Central memory CD8-positive, alpha-beta T cell (primary cell): ENCODE measurements around the gene BANP.
"Not testable (repeated sequence)": the region's sequence is repeated elsewhere in the genome, so short reads cannot be mapped to it uniquely, and the experiment has no call there.

Source experiments
- ATAC-seq: fragments of 150-1000 bp; cut with Tn5 transposase; replicated peaks from 2 replicates; pipeline ENCODE4 v1.10.0; 2022; ENCODE audit warnings: mild to moderate bottlenecking, moderate FRiP score, moderate number of reproducible peaks; ENCODE audit not compliant: poor library complexity, severe bottlenecking; ENCODE audit errors: extremely low read depth
- DNase-seq, 2 donors: peaks; one replicate each; pipeline ENCODE4 v3.0.0; 2021; ENCODE audit warnings: low spot score in 2 of 2
- H3K27ac Mint-ChIP-seq: one replicate; pipeline ENCODE4 v1.8.0; 2022; ENCODE audit warnings: low read depth, mild to moderate bottlenecking, moderate library complexity, mixed read lengths
- H3K27me3 Mint-ChIP-seq: one replicate; pipeline ENCODE4 v1.8.0; 2022; ENCODE audit warnings: mixed read lengths
- H3K36me3 Mint-ChIP-seq: one replicate; pipeline ENCODE4 v1.8.0; 2022; ENCODE audit warnings: mild to moderate bottlenecking, moderate library complexity, mixed read lengths; ENCODE audit not compliant: insufficient read depth
- H3K4me1 Mint-ChIP-seq: one replicate; pipeline ENCODE4 v1.8.0; 2022; ENCODE audit warnings: mixed read lengths
- H3K4me3 Mint-ChIP-seq: one replicate; pipeline ENCODE4 v1.8.0; 2022; ENCODE audit warnings: mild to moderate bottlenecking, moderate library complexity, mixed read lengths
- H3K9me3 Mint-ChIP-seq: one replicate; pipeline ENCODE4 v1.8.0; 2022; ENCODE audit warnings: mixed read lengths

Gene BANP

GRCh38 chr16:87968541-87968940 lies 17.3 kb downstream of the BANP start:
- ATAC-seq (no peak), DNase-seq (no peak)
- Mint-ChIP-seq H3K27me3 (no peaks in the 10 kb centered on the region), H3K4me1 (peaks cover 51% of the 10 kb centered on the region), H3K27ac (no peak overlapping the region), H3K36me3 (peaks cover 10% of the 10 kb centered on the region), H3K4me3 (no peak overlapping the region), H3K9me3 (peaks cover 16% of the 10 kb centered on the region)

GRCh38 chr16:87970186-87970585 lies 19.0 kb downstream of the BANP start:
- peaks cover 12% of the 10 kb centered on the region for H3K36me3 Mint-ChIP-seq
- no peaks in the 10 kb centered on the region for H3K27me3 Mint-ChIP-seq
- no peak overlapping the region for H3K27ac Mint-ChIP-seq
- H3K4me1 Mint-ChIP-seq: peaks cover 40% of the 10 kb centered on the region
- no peak overlapping the region for H3K4me3 Mint-ChIP-seq
- no peak for ATAC-seq
- no peak for DNase-seq
- peaks cover 16% of the 10 kb centered on the region for H3K9me3 Mint-ChIP-seq

GRCh38 chr16:87971933-87972332 lies 20.7 kb downstream of the BANP start:
- no peaks in the 10 kb centered on the region for H3K27me3 Mint-ChIP-seq
- no peak for ATAC-seq
- peaks cover 17% of the 10 kb centered on the region for H3K36me3 Mint-ChIP-seq
- peaks cover 26% of the 10 kb centered on the region for H3K4me1 Mint-ChIP-seq
- H3K9me3 Mint-ChIP-seq: peaks cover 16% of the 10 kb centered on the region
- DNase-seq: no peak
- peak overlapping the region; percentile 5 for H3K27ac Mint-ChIP-seq
- H3K4me3 Mint-ChIP-seq: no peak overlapping the region

- Mint-ChIP-seq H3K9me3 (peaks cover 16% of the 10 kb centered on the region), H3K27ac (peak overlapping the region; percentile 71), H3K36me3 (peaks cover 22% of the 10 kb centered on the region), H3K4me1 (peaks cover 28% of the 10 kb centered on the region), H3K27me3 (no peaks in the 10 kb centered on the region), H3K4me3 (no peak overlapping the region)
- no peak for ATAC-seq
- no peak for DNase-seq
Observed at GRCh38 chr16:87973717-87974116, 22.5 kb downstream of the BANP start.

- Mint-ChIP-seq H3K27ac (no peak overlapping the region), H3K27me3 (no peaks in the 10 kb centered on the region), H3K36me3 (peaks cover 24% of the 10 kb centered on the region), H3K9me3 (peaks cover 16% of the 10 kb centered on the region), H3K4me1 (peaks cover 33% of the 10 kb centered on the region), H3K4me3 (no peak overlapping the region)
- DNase-seq: no peak
- no peak for ATAC-seq
Observed at GRCh38 chr16:87974178-87974577, 22.9 kb downstream of the BANP start.

- H3K27me3 Mint-ChIP-seq: no peaks in the 10 kb centered on the region
- no peak for DNase-seq
- H3K36me3 Mint-ChIP-seq: peaks cover 25% of the 10 kb centered on the region
- no peak for ATAC-seq
- H3K4me1 Mint-ChIP-seq: peaks cover 48% of the 10 kb centered on the region
- H3K4me3 Mint-ChIP-seq: no peak overlapping the region
- peaks cover 10% of the 10 kb centered on the region for H3K9me3 Mint-ChIP-seq
- H3K27ac Mint-ChIP-seq: no peak overlapping the region
Observed at GRCh38 chr16:87976665-87977064, 25.4 kb downstream of the BANP start.

GRCh38 chr16:87978127-87978526 lies 26.9 kb downstream of the BANP start:
- Mint-ChIP-seq H3K4me1 (peaks cover 48% of the 10 kb centered on the region), H3K4me3 (no peak overlapping the region), H3K27me3 (no peaks in the 10 kb centered on the region), H3K36me3 (peaks cover 28% of the 10 kb centered on the region), H3K9me3 (no peaks in the 10 kb centered on the region), H3K27ac (no peak overlapping the region)
- DNase-seq (no peak), ATAC-seq (no peak)

GRCh38 chr16:87979352-87979751 lies 28.1 kb downstream of the BANP start:
- H3K36me3 Mint-ChIP-seq: peaks cover 26% of the 10 kb centered on the region
- ATAC-seq (no peak), DNase-seq (no peak)
- no peaks in the 10 kb centered on the region for H3K9me3 Mint-ChIP-seq
- H3K27me3 Mint-ChIP-seq: no peaks in the 10 kb centered on the region
- no peak overlapping the region for H3K4me3 Mint-ChIP-seq
- H3K27ac Mint-ChIP-seq: peak overlapping the region; percentile 94
- H3K4me1 Mint-ChIP-seq: peaks cover 49% of the 10 kb centered on the region

GRCh38 chr16:87979911-87980630 lies 28.8 kb downstream of the BANP start:
- Mint-ChIP-seq H3K4me3 (peak overlapping the region; percentile 60), H3K4me1 (peaks cover 51% of the 10 kb centered on the region)

GRCh38 chr16:87981376-87981775 lies 30.1 kb downstream of the BANP start:
- H3K27me3 Mint-ChIP-seq, H3K9me3 Mint-ChIP-seq: not testable (repeated sequence)
- H3K36me3 Mint-ChIP-seq: peaks cover 27% of the 10 kb centered on the region
- ATAC-seq (peak; percentile 45), DNase-seq (peak in 1 of 2 donors; percentile 32)
- peak overlapping the region; percentile 84 for H3K27ac Mint-ChIP-seq
- peaks cover 51% of the 10 kb centered on the region for H3K4me1 Mint-ChIP-seq
- peak overlapping the region; percentile 60 for H3K4me3 Mint-ChIP-seq

More at GRCh38 chr16:87979911-87980630, 28.8 kb downstream of the BANP start:
- not testable (repeated sequence) for H3K9me3 Mint-ChIP-seq, H3K27me3 Mint-ChIP-seq
- ATAC-seq (peak; percentile 87), DNase-seq (peak in 1 of 2 donors; percentile 39)
- Mint-ChIP-seq H3K36me3 (peaks cover 26% of the 10 kb centered on the region), H3K27ac (peak overlapping the region; percentile 94)

GRCh38 chr16:87982581-87983041 lies 31.4 kb downstream of the BANP start:
- DNase-seq (no peak), ATAC-seq (no peak)
- no peaks in the 10 kb centered on the region for H3K9me3 Mint-ChIP-seq
- no peaks in the 10 kb centered on the region for H3K27me3 Mint-ChIP-seq
- peaks cover 25% of the 10 kb centered on the region for H3K36me3 Mint-ChIP-seq
- no peak overlapping the region for H3K27ac Mint-ChIP-seq
- peaks cover 51% of the 10 kb centered on the region for H3K4me1 Mint-ChIP-seq
- no peak overlapping the region for H3K4me3 Mint-ChIP-seq

- not testable (repeated sequence) for ATAC-seq, DNase-seq
Observed at GRCh38 chr16:87983072-87983736, 32.0 kb downstream of the BANP start.

GRCh38 chr16:87983737-87984097 lies 32.5 kb downstream of the BANP start:
- H3K27me3 Mint-ChIP-seq, DNase-seq, H3K9me3 Mint-ChIP-seq, H3K4me3 Mint-ChIP-seq, ATAC-seq, H3K27ac Mint-ChIP-seq: not testable (repeated sequence)
- Mint-ChIP-seq H3K4me1 (peaks cover 49% of the 10 kb centered on the region), H3K36me3 (peaks cover 27% of the 10 kb centered on the region)

More at GRCh38 chr16:87983072-87983736, 32.0 kb downstream of the BANP start:
- Mint-ChIP-seq H3K36me3 (peaks cover 26% of the 10 kb centered on the region), H3K4me1 (peaks cover 51% of the 10 kb centered on the region)
- H3K4me3 Mint-ChIP-seq, H3K27me3 Mint-ChIP-seq, H3K9me3 Mint-ChIP-seq, H3K27ac Mint-ChIP-seq: not testable (repeated sequence)
